Measurements from ENCODE around the gene AP4B1.

Gene AP4B1

GRCh38 chr1:113917400-113918082 is 12.9 kb upstream of the AP4B1 start:
- no peak for TF ChIP-seq GATA3 (IDR thresholded peaks at IDR 0.05; ENCODE audit: low read depth, low read length)

- TF ChIP-seq GATA3 (IDR thresholded peaks at IDR 0.05; ENCODE audit: low read depth, low read length) = no peak
- no peak for TF ChIP-seq GATA2 (IDR thresholded peaks at IDR 0.05; ENCODE audit: low read depth, low read length)
Observed at GRCh38 chr1:113916974-113917373, 12.4 kb upstream of the AP4B1 start.

GRCh38 chr1:113913887-113914664 is 9.5 kb upstream of the AP4B1 start:
- no peak for TF ChIP-seq GATA3 (IDR thresholded peaks at IDR 0.05; ENCODE audit: low read depth, low read length)
- no peak for TF ChIP-seq GATA2 (IDR thresholded peaks at IDR 0.05; ENCODE audit: low read depth, low read length)

- TF ChIP-seq GATA3 (IDR thresholded peaks at IDR 0.05; ENCODE audit: low read depth, low read length) (no peak), GATA2 (IDR thresholded peaks at IDR 0.05; ENCODE audit: low read depth, low read length) (no peak)
Observed at GRCh38 chr1:113913312-113913668, 8.7 kb upstream of the AP4B1 start.

- TF ChIP-seq GATA2 (IDR thresholded peaks at IDR 0.05; ENCODE audit: low read depth, low read length) = no peak
- TF ChIP-seq GATA3 (IDR thresholded peaks at IDR 0.05; ENCODE audit: low read depth, low read length) = no peak
Observed at GRCh38 chr1:113912594-113913311, 8.2 kb upstream of the AP4B1 start.

- TF ChIP-seq GATA3 (IDR thresholded peaks at IDR 0.05; ENCODE audit: low read depth, low read length) (no peak), GATA2 (IDR thresholded peaks at IDR 0.05; ENCODE audit: low read depth, low read length) (no peak)
Observed at GRCh38 chr1:113905435-113905861, 849 bp upstream of the AP4B1 start.

GRCh38 chr1:113904293-113904673 is 316 bp downstream of the AP4B1 start:
- no peak for TF ChIP-seq GATA3 (IDR thresholded peaks at IDR 0.05; ENCODE audit: low read depth, low read length)
- TF ChIP-seq GATA2 (IDR thresholded peaks at IDR 0.05; ENCODE audit: low read depth, low read length) = no peak

- TF ChIP-seq GATA3 (IDR thresholded peaks at IDR 0.05; ENCODE audit: low read depth, low read length) = no peak
- no peak for TF ChIP-seq GATA2 (IDR thresholded peaks at IDR 0.05; ENCODE audit: low read depth, low read length)
Observed at GRCh38 chr1:113903501-113904292, 902 bp downstream of the AP4B1 start.

- TF ChIP-seq GATA2 (IDR thresholded peaks at IDR 0.05; ENCODE audit: low read depth, low read length) (no peak), GATA3 (IDR thresholded peaks at IDR 0.05; ENCODE audit: low read depth, low read length) (no peak)
Observed at GRCh38 chr1:113901191-113901590, 3.4 kb downstream of the AP4B1 start.

- TF ChIP-seq GATA2 (IDR thresholded peaks at IDR 0.05; ENCODE audit: low read depth, low read length) = no peak
- no peak for TF ChIP-seq GATA3 (IDR thresholded peaks at IDR 0.05; ENCODE audit: low read depth, low read length)
Observed at GRCh38 chr1:113899111-113899510, 5.5 kb downstream of the AP4B1 start.

- TF ChIP-seq GATA2 (IDR thresholded peaks at IDR 0.05; ENCODE audit: low read depth, low read length) = no peak
- TF ChIP-seq GATA3 (IDR thresholded peaks at IDR 0.05; ENCODE audit: low read depth, low read length) = no peak
Observed at GRCh38 chr1:113898241-113898814, 6.3 kb downstream of the AP4B1 start.

GRCh38 chr1:113895961-113896360 is 8.6 kb downstream of the AP4B1 start:
- no peak for TF ChIP-seq GATA3 (IDR thresholded peaks at IDR 0.05; ENCODE audit: low read depth, low read length)
- no peak for TF ChIP-seq GATA2 (IDR thresholded peaks at IDR 0.05; ENCODE audit: low read depth, low read length)

- TF ChIP-seq GATA3 (IDR thresholded peaks at IDR 0.05; ENCODE audit: low read depth, low read length) = no peak
- TF ChIP-seq GATA2 (IDR thresholded peaks at IDR 0.05; ENCODE audit: low read depth, low read length) = no peak
Observed at GRCh38 chr1:113895098-113895497, 9.5 kb downstream of the AP4B1 start.

- TF ChIP-seq GATA3 (IDR thresholded peaks at IDR 0.05; ENCODE audit: low read depth, low read length) (no peak), GATA2 (IDR thresholded peaks at IDR 0.05; ENCODE audit: low read depth, low read length) (no peak)
Observed at GRCh38 chr1:113893267-113893666, 11.3 kb downstream of the AP4B1 start.

Measured in SH-SY5Y (cell line).